Endothelial cell of umbilical vein (primary cell): ENCODE results near the gene MAML2. TPM values are rescaled to one million over a fixed set of nuclear protein-coding genes. Genes with fewer than 3 reads are reported as not detected.
A peak's percentile ranks its signal among the peaks of the same experiment; 100 is the strongest.

Experiments
- BruUV-seq: library from RNA; stranded (reverse); fragments of 400-500 nt; replicated peaks from 2 replicates; lab custom pipeline; 2021; lab: Mats Ljungman, UMichigan
- CTCF ChIA-PET: fragments of 300-600, 350-600 bp; sonication (Branson Sonifier 250); formaldehyde crosslinking; loops from one replicate; lab custom pipeline; 2021; ENCODE audit warnings: antibody characterized with exemption, inconsistent platforms; lab: Charles Lee
- POLR2A ChIA-PET: fragments of 300-600, 350-600 bp; sonication (Branson Sonifier 250); formaldehyde crosslinking; loops from one replicate; lab custom pipeline; 2021; ENCODE audit warnings: antibody characterized with exemption, inconsistent platforms; lab: Charles Lee
- DNase-seq: peaks from one replicate; pipeline ENCODE4 v3.0.0-alpha.2; 2011; ENCODE audit warnings: low read depth, low spot score
- FAIRE-seq: peaks from 2 replicates; lab custom pipeline; 2011; peaks lifted over from hg19 to GRCh38; lab: Jason Lieb, UNC
- H2AFZ ChIP-seq: 2 replicates; pipeline ENCODE4 v1.6.0; 2012; ENCODE audit warnings: low read depth, low read length, control low read depth, inconsistent platforms
- H3K27ac ChIP-seq: 2 replicates; pipeline ENCODE4 v1.5.1; 2011; ENCODE audit warnings: low read depth, mild to moderate bottlenecking, control low read depth, low read length, moderate library complexity; ENCODE audit not compliant: insufficient read depth
- H3K27me3 ChIP-seq, 2 experiments: 2 replicates each; pipeline versions ENCODE4 v1.6.0 to v1.6.1; 2011; ENCODE audit warnings: low read length in 2 of 2, mixed read lengths in 1 of 2; ENCODE audit not compliant: control insufficient read depth in 2 of 2, insufficient read depth in 2 of 2
- H3K36me3 ChIP-seq, 2 experiments: 2 replicates in 1 of 2; 3 replicates in 1 of 2; pipeline ENCODE4 v1.5.1; 2011; ENCODE audit warnings: low read length in 2 of 2, mild to moderate bottlenecking in 1 of 2, moderate library complexity in 1 of 2; ENCODE audit not compliant: control insufficient read depth in 2 of 2, insufficient read depth in 2 of 2; ENCODE audit errors: extremely low read depth in 1 of 2
- H3K4me1 ChIP-seq: 3 replicates; pipeline ENCODE4 v1.5.1; 2011; ENCODE audit warnings: mild to moderate bottlenecking, low read length; ENCODE audit not compliant: control insufficient read depth, insufficient read depth; ENCODE audit errors: extremely low read depth
- H3K4me2 ChIP-seq: 2 replicates; pipeline ENCODE4 v1.6.1; 2011; ENCODE audit warnings: low read length, control low read depth, mixed read lengths; ENCODE audit not compliant: insufficient read depth
- H3K4me3 ChIP-seq, 3 experiments: fragments of 200-600 bp in 1 of 3; sonication (generic), shearing (Covaris generic) in 1 of 3; replicated peaks in 1 of 3; 2 replicates each; pipeline ENCODE4 v1.5.1; 2011 to 2016; ENCODE audit warnings: control low read depth in 3 of 3, low read length in 3 of 3, mild to moderate bottlenecking in 2 of 3, inconsistent platforms in 1 of 3, low read depth in 1 of 3, moderate library complexity in 1 of 3; ENCODE audit not compliant: insufficient read depth in 1 of 3
- H3K79me2 ChIP-seq: 2 replicates; pipeline ENCODE4 v1.6.0; 2012; ENCODE audit warnings: low read length, inconsistent platforms; ENCODE audit not compliant: control insufficient read depth, insufficient read depth
- H3K9ac ChIP-seq: replicated peaks from 2 replicates; pipeline ENCODE3; 2011; ENCODE audit warnings: low read length, control low read depth; ENCODE audit not compliant: insufficient read depth; ENCODE audit errors: extremely low read depth
- H3K9me1 ChIP-seq: replicated peaks from 3 replicates; pipeline ENCODE4 v1.6.0; 2011; ENCODE audit warnings: mild to moderate bottlenecking, low read length; ENCODE audit not compliant: control insufficient read depth, insufficient read depth; ENCODE audit errors: extremely low read depth
- H3K9me3 ChIP-seq: replicated peaks from 2 replicates; pipeline ENCODE4 v1.5.1; 2012; ENCODE audit warnings: low read length, inconsistent platforms; ENCODE audit not compliant: control insufficient read depth, insufficient read depth
- H4K20me1 ChIP-seq: replicated peaks from 2 replicates; pipeline ENCODE3; 2011; ENCODE audit warnings: mild to moderate bottlenecking, low read length; ENCODE audit not compliant: control insufficient read depth, insufficient read depth; ENCODE audit errors: extremely low read depth
- EZH2 ChIP-seq: IDR thresholded peaks from 2 replicates; pipeline ENCODE4 v1.6.1; 2012; ENCODE audit warnings: borderline replicate concordance, low read depth, mild to moderate bottlenecking, moderate library complexity, low read length, inconsistent platforms; ENCODE audit not compliant: severe bottlenecking
- FOS ChIP-seq: IDR thresholded peaks from 2 replicates; pipeline ENCODE4 v1.6.1; 2011; ENCODE audit warnings: mild to moderate bottlenecking, low read length, moderate library complexity, borderline replicate concordance; ENCODE audit not compliant: insufficient read depth
- GATA2 ChIP-seq: IDR thresholded peaks from 2 replicates; pipeline ENCODE4 v1.7.0; 2011; ENCODE audit warnings: low read depth, mild to moderate bottlenecking, moderate library complexity, mixed read lengths, low read length; ENCODE audit not compliant: insufficient read length, insufficient read depth
- JUN ChIP-seq: IDR thresholded peaks from 2 replicates; pipeline ENCODE4 v1.6.1; 2011; ENCODE audit warnings: borderline replicate concordance, low read depth; ENCODE audit not compliant: insufficient read length, insufficient read depth
- MYC ChIP-seq: IDR thresholded peaks from one replicate; pipeline ENCODE4 v1.6.1; 2011; ENCODE audit warnings: mild to moderate bottlenecking, low read depth, low read length
- POLR2A ChIP-seq: IDR thresholded peaks from 2 replicates; pipeline ENCODE4 v1.6.1; 2012; ENCODE audit warnings: low read depth, mild to moderate bottlenecking, control low read depth, low read length
- POLR2AphosphoS5 ChIP-seq: IDR thresholded peaks from 2 replicates; pipeline ENCODE4 v1.6.1; 2012; ENCODE audit warnings: low read depth, mild to moderate bottlenecking, control low read depth, low read length, moderate library complexity; ENCODE audit not compliant: insufficient read depth
- dilution Hi-C: fragments of 300-500 bp; cut with MboI; formaldehyde crosslinking; loops from one replicate; pipeline ENCODE4 v1.15.0; 2019; ENCODE audit warnings: low sequenced_read_pairs; ENCODE audit not compliant: extremely low pct_ligation_motif_present
- intact Hi-C: fragments of 100-400 bp; cut with micrococcal nuclease; formaldehyde crosslinking; loops from one replicate; pipeline ENCODE4 v1.10.0; 2022
- polyA plus RNA-seq, 4 experiments: library from polyadenylated mRNA; depleted of rRNA in 3 of 4; stranded (reverse) in 3 of 4; unstranded in 1 of 4; fragments of >200 nt; gene quantifications; 2 replicates each; pipeline versions ENCODE4 v1.2.1 to v1.2.3, GENCODE V29; 2011 to 2012; ENCODE audit warnings: missing spikeins in 1 of 4
- total RNA-seq: library from RNA; stranded (reverse); gene quantifications from 2 replicates; pipeline ENCODE4 v1.2.3, GENCODE V29; 2021
- TF ChIP-seq, protein P1 (sequence below): IDR thresholded peaks from 2 replicates; pipeline ENCODE4 v1.6.1; 2011; ENCODE audit not compliant: insufficient read depth, insufficient read length
- TF ChIP-seq, protein P2 (sequence below), 2 donors: IDR thresholded peaks; 1 replicate in 1 of 2; 2 replicates in 1 of 2; pipeline ENCODE4 v1.5.1; 2011; ENCODE audit warnings: low read length in 2 of 2, mild to moderate bottlenecking in 2 of 2, moderate library complexity in 2 of 2, control low read depth in 1 of 2, inconsistent platforms in 1 of 2, low read depth in 1 of 2; ENCODE audit not compliant: insufficient read depth in 1 of 2; ENCODE audit errors: extremely low read depth in 1 of 2

MAML2 gene
- total and polyA plus RNA-seq, 2 donors (not counting 3 experiments of a cell fraction or from before 2014, with no cell fraction given): 12.4 to 16.8 TPM

DNA sequence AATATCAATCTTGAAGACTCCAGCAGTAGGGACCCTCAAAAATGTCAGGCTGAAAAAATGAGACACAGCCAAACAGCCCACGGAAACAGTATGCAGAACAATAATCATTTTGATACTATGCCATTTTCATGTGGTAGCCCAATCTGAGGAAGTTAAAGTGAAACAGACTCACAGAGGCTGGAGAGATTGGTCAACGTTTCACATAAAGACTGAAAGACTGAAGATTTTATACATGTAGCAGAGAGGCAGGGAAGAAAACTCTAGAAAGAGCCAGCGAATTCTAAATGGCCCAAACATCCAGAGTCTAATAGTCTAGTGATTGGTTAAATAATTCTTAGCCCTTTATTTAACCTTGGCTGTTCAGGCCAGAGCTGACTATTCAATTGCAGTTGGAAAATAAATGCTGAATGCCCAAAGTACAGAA is 49.4 kb downstream of the MAML2 start:
- H3K79me2 ChIP-seq: no peaks in the 10 kb centered on the region
- H3K4me3 ChIP-seq: no peak overlapping the region
- peaks cover 2% of the 10 kb centered on the region for H3K9me1 ChIP-seq
- H3K9me3 ChIP-seq: no peaks in the 10 kb centered on the region
- DNase-seq (peak; percentile 42), FAIRE-seq (peak; percentile 76)
- no peak overlapping the region for H3K27ac ChIP-seq
- peak overlapping the region; percentile 0 for H3K9ac ChIP-seq
- CTCF ChIA-PET: interaction anchor here (0.9 to 1.5 kb wide), 4 partner anchors 11 to 49 kb away, joined by 3 to 7 read pairs (median 4); partner anchors contain the start of gene MAML2
- H3K4me1 ChIP-seq: peaks cover 16% of the 10 kb centered on the region
- TF ChIP-seq, protein P1, sequence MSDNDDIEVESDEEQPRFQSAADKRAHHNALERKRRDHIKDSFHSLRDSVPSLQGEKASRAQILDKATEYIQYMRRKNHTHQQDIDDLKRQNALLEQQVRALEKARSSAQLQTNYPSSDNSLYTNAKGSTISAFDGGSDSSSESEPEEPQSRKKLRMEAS: no peak
- TF ChIP-seq FOS (no peak), JUN (no peak), GATA2 (no peak), POLR2AphosphoS5 (no peak), MYC (no peak), EZH2 (no peak), POLR2A (no peak)
- TF ChIP-seq, protein P2, sequence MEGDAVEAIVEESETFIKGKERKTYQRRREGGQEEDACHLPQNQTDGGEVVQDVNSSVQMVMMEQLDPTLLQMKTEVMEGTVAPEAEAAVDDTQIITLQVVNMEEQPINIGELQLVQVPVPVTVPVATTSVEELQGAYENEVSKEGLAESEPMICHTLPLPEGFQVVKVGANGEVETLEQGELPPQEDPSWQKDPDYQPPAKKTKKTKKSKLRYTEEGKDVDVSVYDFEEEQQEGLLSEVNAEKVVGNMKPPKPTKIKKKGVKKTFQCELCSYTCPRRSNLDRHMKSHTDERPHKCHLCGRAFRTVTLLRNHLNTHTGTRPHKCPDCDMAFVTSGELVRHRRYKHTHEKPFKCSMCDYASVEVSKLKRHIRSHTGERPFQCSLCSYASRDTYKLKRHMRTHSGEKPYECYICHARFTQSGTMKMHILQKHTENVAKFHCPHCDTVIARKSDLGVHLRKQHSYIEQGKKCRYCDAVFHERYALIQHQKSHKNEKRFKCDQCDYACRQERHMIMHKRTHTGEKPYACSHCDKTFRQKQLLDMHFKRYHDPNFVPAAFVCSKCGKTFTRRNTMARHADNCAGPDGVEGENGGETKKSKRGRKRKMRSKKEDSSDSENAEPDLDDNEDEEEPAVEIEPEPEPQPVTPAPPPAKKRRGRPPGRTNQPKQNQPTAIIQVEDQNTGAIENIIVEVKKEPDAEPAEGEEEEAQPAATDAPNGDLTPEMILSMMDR (IDR thresholded peaks at IDR 0.05; ENCODE audit: extremely low read depth in 1 of 2, insufficient read depth in 1 of 2, low read depth in 1 of 2, low read length in 2 of 2): no peak
- H3K4me2 ChIP-seq: peak overlapping the region; percentile 38
- no peaks in the 10 kb centered on the region for H3K27me3 ChIP-seq
- dilution Hi-C loops (no loop called here), intact Hi-C loops (no loop called here)
- no TSS peak for BruUV-seq
- H3K36me3 ChIP-seq: no peaks in the 10 kb centered on the region
- POLR2A ChIA-PET: no interaction called here
- no peak overlapping the region for H2AFZ ChIP-seq
- no peaks in the 10 kb centered on the region for H4K20me1 ChIP-seq
